Neural progenitor cell (in vitro differentiated cells): ENCODE data around the gene ZNF771. TPM values are rescaled to one million over a fixed set of nuclear protein-coding genes. Genes with fewer than 3 reads are reported as not detected.
"Not testable (repeated sequence)": the region's sequence is repeated elsewhere in the genome, so short reads cannot be mapped to it uniquely, and the experiment has no call there.

ENCODE experiments used
- DNase-seq: peaks from one replicate; pipeline ENCODE4 v3.0.0-alpha.2; 2016; ENCODE audit warnings: low spot score
- H2AFZ ChIP-seq: fragments of 200-600 bp; sonication (generic); replicated peaks from 2 replicates; pipeline ENCODE4 v1.6.1; 2016; ENCODE audit warnings: antibody characterized with exemption
- H3F3A ChIP-seq: fragments of 200-600 bp; sonication (generic); 2 replicates; pipeline ENCODE4 v1.6.1; 2016; ENCODE audit warnings: antibody characterized with exemption, low read depth
- H3K27ac ChIP-seq: fragments of 200-600 bp; sonication (generic); 2 replicates; pipeline ENCODE4 v1.5.1; 2016; ENCODE audit warnings: mild to moderate bottlenecking
- H3K27me3 ChIP-seq: fragments of 200-600 bp; sonication (generic); 2 replicates; pipeline ENCODE4 v1.6.1; 2016; ENCODE audit warnings: mild to moderate bottlenecking, moderate library complexity
- H3K36me3 ChIP-seq: fragments of 200-600 bp; sonication (generic); 2 replicates; pipeline ENCODE4 v1.5.1; 2016
- H3K4me1 ChIP-seq: fragments of 200-600 bp; sonication (generic); 2 replicates; pipeline ENCODE4 v1.6.1; 2016; ENCODE audit warnings: mixed run types
- H3K4me2 ChIP-seq: fragments of 200-600 bp; sonication (generic); 2 replicates; pipeline ENCODE4 v1.6.1; 2016
- H3K4me3 ChIP-seq: fragments of 200-600 bp; sonication (generic); 2 replicates; pipeline ENCODE4 v1.5.1; 2016
- H3K79me2 ChIP-seq: fragments of 200-600 bp; sonication (generic); 2 replicates; pipeline ENCODE4 v1.6.1; 2016; ENCODE audit warnings: low read depth
- H3K9ac ChIP-seq: fragments of 200-600 bp; sonication (generic); 2 replicates; pipeline ENCODE4 v1.6.1; 2016
- H3K9me3 ChIP-seq: fragments of 200-600 bp; sonication (generic); 2 replicates; pipeline ENCODE4 v1.5.1; 2016; ENCODE audit warnings: low read depth
- H4K20me1 ChIP-seq: fragments of 200-600 bp; sonication (generic); 2 replicates; pipeline ENCODE4 v1.6.1; 2016; ENCODE audit warnings: low read depth
- H3K27ac Mint-ChIP-seq: 3 replicates; pipeline ENCODE4 v1.8.0; 2021; ENCODE audit warnings: mixed read lengths
- H3K27me3 Mint-ChIP-seq: 2 replicates; pipeline ENCODE4 v1.8.0; 2022; ENCODE audit warnings: low read depth, mild to moderate bottlenecking, inconsistent platforms, moderate library complexity, mixed read lengths; ENCODE audit not compliant: insufficient read depth
- H3K36me3 Mint-ChIP-seq: 3 replicates; pipeline ENCODE4 v1.8.0; 2021; ENCODE audit warnings: mixed read lengths
- H3K4me1 Mint-ChIP-seq: 3 replicates; pipeline ENCODE4 v1.8.0; 2021; ENCODE audit warnings: mixed read lengths
- H3K4me3 Mint-ChIP-seq: 3 replicates; pipeline ENCODE4 v1.8.0; 2021; ENCODE audit warnings: mild to moderate bottlenecking, moderate library complexity, mixed read lengths
- H3K9me3 Mint-ChIP-seq: 3 replicates; pipeline ENCODE4 v1.8.0; 2020; ENCODE audit warnings: mixed read lengths
- EZH2 ChIP-seq: fragments of 200-600 bp; sonication (generic); IDR thresholded peaks from 2 replicates; pipeline ENCODE4 v1.6.1; 2017; ENCODE audit warnings: antibody characterized with exemption, mild to moderate bottlenecking, moderate library complexity
- EZH2phosphoT487 ChIP-seq: fragments of 200-600 bp; sonication (generic); IDR thresholded peaks from 2 replicates; pipeline ENCODE4 v1.6.1; 2017; ENCODE audit warnings: antibody characterized with exemption
- small RNA-seq: library from RNA; depleted of rRNA; stranded (forward); fragments of <200 nt; gene quantifications from one replicate; pipeline ENCODE3, GENCODE V24; 2015
- total RNA-seq: library from RNA; depleted of rRNA; stranded (reverse); fragments of >200 nt; gene quantifications from 2 replicates; pipeline ENCODE4 v1.2.3, GENCODE V29; 2015; ENCODE audit warnings: low replicate concordance
- TF ChIP-seq, protein P1 (sequence below): fragments of 200-600 bp; sonication (generic); IDR thresholded peaks from 2 replicates; pipeline ENCODE4 v1.5.1; 2017; ENCODE audit warnings: antibody characterized with exemption, mild to moderate bottlenecking

The ZNF771 gene
- total RNA-seq, 1 donor from 2014 or later = 6.0 TPM

DNA sequence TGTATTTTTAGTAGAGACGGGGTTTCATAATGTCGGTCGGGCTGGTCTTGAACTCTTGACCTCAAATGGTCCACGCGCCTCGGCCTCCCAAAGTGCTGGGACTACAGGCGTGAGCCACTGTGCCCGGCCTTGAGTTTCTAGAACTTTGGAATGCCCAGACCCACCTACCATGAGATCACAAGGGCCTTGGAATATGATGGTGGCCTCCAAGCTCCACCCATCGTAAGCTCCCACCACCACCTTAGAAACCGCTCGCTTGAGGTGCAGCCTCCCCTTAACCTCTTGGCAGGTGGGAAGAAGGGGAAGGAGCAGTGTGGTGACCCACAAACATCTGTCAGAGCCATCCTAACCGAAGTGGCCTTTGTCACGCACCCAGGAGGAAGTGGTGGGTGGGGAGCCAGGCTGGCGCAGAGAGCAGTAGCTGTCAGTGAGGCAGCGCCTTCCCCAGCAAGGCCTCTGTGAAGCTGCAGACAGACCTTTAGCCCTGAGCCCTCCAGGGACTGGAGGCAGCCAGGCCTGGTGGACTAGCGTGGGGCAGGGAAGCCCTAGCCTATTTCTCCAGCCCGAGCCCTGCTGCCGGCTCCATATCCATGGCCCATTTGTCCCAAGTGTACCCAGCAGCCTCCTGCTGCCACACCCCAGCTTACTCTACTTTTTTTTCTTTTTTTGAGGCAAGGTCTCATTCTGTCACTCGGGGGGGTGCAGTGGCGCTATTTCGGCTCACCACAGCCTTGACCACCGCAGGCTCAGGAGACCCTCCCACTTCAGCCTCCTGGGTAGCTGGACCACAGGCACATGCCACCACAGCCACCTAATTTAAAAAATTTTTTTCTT, 51.4 kb downstream of the ZNF771 start:
- Mint-ChIP-seq H3K36me3 (no peaks in the 10 kb centered on the region), H3K27ac (no peak overlapping the region), H3K27me3 (peaks cover 6% of the 10 kb centered on the region), H3K4me3 (no peak overlapping the region), H3K4me1 (no peaks in the 10 kb centered on the region), H3K9me3 (no peaks in the 10 kb centered on the region)
- H3K79me2 ChIP-seq = no peaks in the 10 kb centered on the region
- H3K9ac ChIP-seq = no peak overlapping the region
- H2AFZ ChIP-seq = no peak overlapping the region
- no peaks in the 10 kb centered on the region for H3K27me3 ChIP-seq
- no peak for DNase-seq
- no peak for TF ChIP-seq EZH2phosphoT487
- TF ChIP-seq EZH2 = no peak
- no peak overlapping the region for H3K27ac ChIP-seq
- H3K9me3 ChIP-seq = no peaks in the 10 kb centered on the region
- H4K20me1 ChIP-seq = no peaks in the 10 kb centered on the region
- no peak overlapping the region for H3K4me3 ChIP-seq
- no peaks in the 10 kb centered on the region for H3F3A ChIP-seq
- H3K4me2 ChIP-seq = no peak overlapping the region
- no peaks in the 10 kb centered on the region for H3K4me1 ChIP-seq
- H3K36me3 ChIP-seq = no peaks in the 10 kb centered on the region

DNA sequence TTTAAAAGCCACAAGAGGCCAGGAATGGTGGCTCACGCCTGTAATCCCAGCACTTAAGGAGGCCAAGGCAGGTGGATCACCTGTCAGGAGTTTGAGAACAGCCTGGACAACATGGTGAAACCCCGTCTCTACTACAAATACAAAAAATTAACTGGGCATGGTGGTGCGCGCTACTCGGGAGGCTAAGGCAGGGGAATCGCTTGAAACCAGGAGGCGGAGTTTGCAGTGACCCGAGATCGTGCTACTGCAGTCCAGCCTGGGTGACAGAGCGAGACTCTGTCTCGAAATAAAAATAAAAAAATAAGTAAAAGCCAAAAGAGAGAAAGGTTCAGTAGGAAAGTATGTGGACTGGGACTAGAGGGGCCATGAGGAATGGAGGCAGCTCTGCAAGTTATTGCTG, 52.0 kb downstream of the ZNF771 start:
- Histone ChIP-seq H2AFZ (no peak overlapping the region), H3K36me3 (no peaks in the 10 kb centered on the region), H3K9me3 (no peaks in the 10 kb centered on the region), H3K4me3 (no peak overlapping the region), H4K20me1 (no peaks in the 10 kb centered on the region), H3K9ac (no peak overlapping the region), H3K27me3 (no peaks in the 10 kb centered on the region), H3K4me1 (no peaks in the 10 kb centered on the region), H3F3A (no peaks in the 10 kb centered on the region), H3K27ac (no peak overlapping the region), H3K79me2 (no peaks in the 10 kb centered on the region), H3K4me2 (no peak overlapping the region)
- no peaks in the 10 kb centered on the region for H3K36me3 Mint-ChIP-seq
- no peaks in the 10 kb centered on the region for H3K4me1 Mint-ChIP-seq
- no peak for DNase-seq
- no peaks in the 10 kb centered on the region for H3K9me3 Mint-ChIP-seq
- no peak overlapping the region for H3K27ac Mint-ChIP-seq
- H3K27me3 Mint-ChIP-seq = peaks cover 3% of the 10 kb centered on the region
- H3K4me3 Mint-ChIP-seq = no peak overlapping the region
- TF ChIP-seq, protein P1, sequence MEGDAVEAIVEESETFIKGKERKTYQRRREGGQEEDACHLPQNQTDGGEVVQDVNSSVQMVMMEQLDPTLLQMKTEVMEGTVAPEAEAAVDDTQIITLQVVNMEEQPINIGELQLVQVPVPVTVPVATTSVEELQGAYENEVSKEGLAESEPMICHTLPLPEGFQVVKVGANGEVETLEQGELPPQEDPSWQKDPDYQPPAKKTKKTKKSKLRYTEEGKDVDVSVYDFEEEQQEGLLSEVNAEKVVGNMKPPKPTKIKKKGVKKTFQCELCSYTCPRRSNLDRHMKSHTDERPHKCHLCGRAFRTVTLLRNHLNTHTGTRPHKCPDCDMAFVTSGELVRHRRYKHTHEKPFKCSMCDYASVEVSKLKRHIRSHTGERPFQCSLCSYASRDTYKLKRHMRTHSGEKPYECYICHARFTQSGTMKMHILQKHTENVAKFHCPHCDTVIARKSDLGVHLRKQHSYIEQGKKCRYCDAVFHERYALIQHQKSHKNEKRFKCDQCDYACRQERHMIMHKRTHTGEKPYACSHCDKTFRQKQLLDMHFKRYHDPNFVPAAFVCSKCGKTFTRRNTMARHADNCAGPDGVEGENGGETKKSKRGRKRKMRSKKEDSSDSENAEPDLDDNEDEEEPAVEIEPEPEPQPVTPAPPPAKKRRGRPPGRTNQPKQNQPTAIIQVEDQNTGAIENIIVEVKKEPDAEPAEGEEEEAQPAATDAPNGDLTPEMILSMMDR = no peak
- TF ChIP-seq EZH2 (no peak), EZH2phosphoT487 (no peak)

DNA sequence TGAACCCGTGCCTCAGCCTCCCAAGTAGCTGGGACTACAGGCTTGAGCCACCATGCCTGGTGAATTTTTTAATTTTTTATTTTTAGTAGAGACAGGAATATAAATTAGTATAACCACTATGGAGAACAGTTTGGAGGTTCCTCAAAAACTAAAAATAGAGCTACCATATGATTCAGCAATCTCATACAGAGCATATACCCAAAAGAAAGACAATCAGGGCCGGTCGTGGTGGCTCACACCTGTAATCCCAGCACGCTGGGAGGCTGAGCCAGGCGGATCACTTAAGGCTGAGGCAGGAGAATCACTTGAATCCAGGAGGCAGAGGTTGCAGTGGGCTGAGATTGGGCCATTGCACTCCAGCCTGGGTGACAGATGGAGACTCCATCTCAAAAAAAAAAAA, 54.0 kb downstream of the ZNF771 start:
- H3K4me1 Mint-ChIP-seq, H3K79me2 ChIP-seq, H3K9me3 ChIP-seq, H3K9ac ChIP-seq, H3K27ac Mint-ChIP-seq, H3K36me3 Mint-ChIP-seq, H3K27ac ChIP-seq, H3K4me1 ChIP-seq, H4K20me1 ChIP-seq, H3F3A ChIP-seq, H3K4me2 ChIP-seq, DNase-seq, H3K27me3 ChIP-seq, H3K27me3 Mint-ChIP-seq, H2AFZ ChIP-seq, H3K4me3 Mint-ChIP-seq, H3K4me3 ChIP-seq, H3K9me3 Mint-ChIP-seq, H3K36me3 ChIP-seq: not testable (repeated sequence)

DNA sequence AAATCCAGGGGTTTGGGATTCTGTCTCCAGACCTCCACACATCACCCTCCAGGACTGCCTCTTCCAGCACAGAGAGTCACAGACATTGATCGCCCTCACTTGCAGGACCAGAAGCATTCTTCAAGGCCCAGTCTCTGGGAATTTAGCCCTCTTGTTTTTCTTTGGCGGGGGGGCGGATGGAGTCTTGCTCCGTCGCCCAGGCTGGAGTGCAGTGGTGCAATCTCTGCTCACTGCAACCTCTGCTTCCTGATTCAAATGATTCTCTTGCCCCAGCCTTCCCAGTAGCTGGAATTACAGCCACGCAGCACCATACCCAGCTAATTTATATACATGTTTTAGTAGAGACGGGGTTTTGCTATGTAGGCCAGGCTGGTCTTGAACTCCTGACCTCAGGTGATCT, 56.7 kb downstream of the ZNF771 start:
- no peaks in the 10 kb centered on the region for H3K36me3 Mint-ChIP-seq
- Histone ChIP-seq H3K36me3 (no peaks in the 10 kb centered on the region), H3K4me2 (no peak overlapping the region), H3K4me1 (no peaks in the 10 kb centered on the region), H2AFZ (no peak overlapping the region), H3K4me3 (no peak overlapping the region), H3K9ac (no peak overlapping the region), H3K9me3 (no peaks in the 10 kb centered on the region), H3K79me2 (no peaks in the 10 kb centered on the region), H4K20me1 (no peaks in the 10 kb centered on the region), H3F3A (no peaks in the 10 kb centered on the region), H3K27me3 (no peaks in the 10 kb centered on the region), H3K27ac (no peak overlapping the region)
- H3K4me1 Mint-ChIP-seq = no peaks in the 10 kb centered on the region
- TF ChIP-seq, protein P1 = no peak
- TF ChIP-seq EZH2 (no peak), EZH2phosphoT487 (no peak)
- no peak overlapping the region for H3K4me3 Mint-ChIP-seq
- H3K27me3 Mint-ChIP-seq = no peaks in the 10 kb centered on the region
- H3K9me3 Mint-ChIP-seq = no peaks in the 10 kb centered on the region
- no peak for DNase-seq
- no peak overlapping the region for H3K27ac Mint-ChIP-seq

Small RNA genes within 50 kb of the gene (small RNA-seq; reads per million reads assigned to genes)
- gene RF00019 (not detected), gene RF00406 (0.50 reads per million, percentile 55 among the genes with 10 or more reads in this experiment)

Other genes with a start within 250 kb of the ZNF771 start
- 9.4 and 10.6 TPM in 2 replicates for gene CORO1A, start 224.0 kb upstream of the ZNF771 start, total RNA-seq
- gene BOLA2B, start 213.9 kb upstream of the ZNF771 start, total RNA-seq = 90.4 and 133 TPM in 2 replicates
- gene SLX1A, start 213.7 kb upstream of the ZNF771 start, total RNA-seq = 10.4 and 31.7 TPM in 2 replicates
- 6.2 and 8.5 TPM in 2 replicates for gene SULT1A3, start 208.4 kb upstream of the ZNF771 start, total RNA-seq
- 1.9 and 4.0 TPM in 2 replicates for gene NPIPB13, start 159.1 kb upstream of the ZNF771 start, total RNA-seq
- 30.4 and 55.1 TPM in 2 replicates for gene CD2BP2, start 52.3 kb upstream of the ZNF771 start, total RNA-seq
- gene TBC1D10B, start 37.1 kb upstream of the ZNF771 start, total RNA-seq = 8.2 and 23.4 TPM in 2 replicates
- 0.68 and 4.1 TPM in 2 replicates for gene MYL11, start 32.8 kb upstream of the ZNF771 start, total RNA-seq
- 1.1 TPM in 1 of 2 replicates, not detected in the other for gene SEPTIN1, start 25.0 kb upstream of the ZNF771 start, total RNA-seq
- 39.3 and 41.8 TPM in 2 replicates for gene ZNF48, start 12.2 kb upstream of the ZNF771 start, total RNA-seq
- 30.4 and 47.9 TPM in 2 replicates for gene DCTPP1, start 22.4 kb downstream of the ZNF771 start, total RNA-seq
- gene SEPHS2, start 38.3 kb downstream of the ZNF771 start, total RNA-seq = 9.0 and 13.9 TPM in 2 replicates
- not detected in 2 replicates for gene ITGAL, start 65.1 kb downstream of the ZNF771 start, total RNA-seq
- 15.5 and 49.9 TPM in 2 replicates for gene ZNF768, start 119.0 kb downstream of the ZNF771 start, total RNA-seq
- gene ZNF747, start 127.3 kb downstream of the ZNF771 start, total RNA-seq = 7.0 and 14.5 TPM in 2 replicates
- gene ZNF764, start 150.8 kb downstream of the ZNF771 start, total RNA-seq = 3.6 and 12.6 TPM in 2 replicates
- gene ZNF688, start 164.1 kb downstream of the ZNF771 start, total RNA-seq = 3.6 and 6.2 TPM in 2 replicates
- 17.8 and 19.5 TPM in 2 replicates for gene ZNF785, start 178.1 kb downstream of the ZNF771 start, total RNA-seq
- 9.2 and 15.3 TPM in 2 replicates for gene ZNF689, start 202.8 kb downstream of the ZNF771 start, total RNA-seq
- 3.5 and 14.6 TPM in 2 replicates for gene PRR14, start 243.4 kb downstream of the ZNF771 start, total RNA-seq